Measurements from ENCODE around the gene NUP133.

NUP133 gene

GRCh38 chr1:229437443-229437842, 70.7 kb downstream of the NUP133 start:
- no peak overlapping the region for H3K4me3 ChIP-seq (ENCODE audit: low read depth, low read length)
- DNase-seq (ENCODE audit: low read depth) = no peak
- TF ChIP-seq CTCF (IDR thresholded peaks at IDR 0.05; ENCODE audit: low read depth, low read length, missing control alignments) = no peak
- in situ Hi-C loops (cut with HindIII; ENCODE audit: low sequenced_read_pairs) = no loop called here

GRCh38 chr1:229436201-229436600, 71.9 kb downstream of the NUP133 start:
- DNase-seq (ENCODE audit: low read depth) = no peak
- in situ Hi-C loops (cut with HindIII; ENCODE audit: low sequenced_read_pairs) = no loop called here
- no peak for TF ChIP-seq CTCF (IDR thresholded peaks at IDR 0.05; ENCODE audit: low read depth, low read length, missing control alignments)
- no peak overlapping the region for H3K4me3 ChIP-seq (ENCODE audit: low read depth, low read length)

- DNase-seq (ENCODE audit: low read depth) = no peak
- in situ Hi-C loops (cut with HindIII; ENCODE audit: low sequenced_read_pairs) = no loop called here
- no peak overlapping the region for H3K4me3 ChIP-seq (ENCODE audit: low read depth, low read length)
- no peak for TF ChIP-seq CTCF (IDR thresholded peaks at IDR 0.05; ENCODE audit: low read depth, low read length, missing control alignments)
Measured at GRCh38 chr1:229434641-229435051, 73.5 kb downstream of the NUP133 start.

- no peak for DNase-seq (ENCODE audit: low read depth)
- TF ChIP-seq CTCF (IDR thresholded peaks at IDR 0.05; ENCODE audit: low read depth, low read length, missing control alignments) = no peak
- no peak within 1 kb of the TSS for H3K4me3 ChIP-seq (ENCODE audit: low read depth, low read length)
- in situ Hi-C loops (cut with HindIII; ENCODE audit: low sequenced_read_pairs) = no loop called here
Measured at GRCh38 chr1:229434005-229434640, 74.0 kb downstream of the NUP133 start, which contains the start of gene ACTA1. ACTA1 (minus strand) TSS chr1:229434094; CDS start chr1:229433115, 979 bp downstream.

GRCh38 chr1:229433364-229434004, 74.7 kb downstream of the NUP133 start:
- no peak overlapping the region for H3K4me3 ChIP-seq (ENCODE audit: low read depth, low read length)
- TF ChIP-seq CTCF (IDR thresholded peaks at IDR 0.05; ENCODE audit: low read depth, low read length, missing control alignments) = no peak
- no peak for DNase-seq (ENCODE audit: low read depth)
- in situ Hi-C loops (cut with HindIII; ENCODE audit: low sequenced_read_pairs) = no loop called here

- in situ Hi-C loops (cut with HindIII; ENCODE audit: low sequenced_read_pairs) = no loop called here
- H3K4me3 ChIP-seq (ENCODE audit: low read depth, low read length) = no peak overlapping the region
- no peak for DNase-seq (ENCODE audit: low read depth)
- no peak for TF ChIP-seq CTCF (IDR thresholded peaks at IDR 0.05; ENCODE audit: low read depth, low read length, missing control alignments)
Measured at GRCh38 chr1:229432905-229433304, 75.2 kb downstream of the NUP133 start.

Data from astrocyte of the cerebellum (primary cell).